OCI-LY1 (cell line): ENCODE measurements around the gene ELMO1.

Experiments used
- H2AFZ ChIP-seq: fragments of 200-600 bp; sonication (generic), shearing (Covaris generic); 2 replicates; pipeline ENCODE4 v1.6.0; 2014; ENCODE audit warnings: antibody characterized with exemption, mild to moderate bottlenecking, low read length
- H3F3A ChIP-seq: fragments of 200-600 bp; sonication (generic), shearing (Covaris generic); 2 replicates; pipeline ENCODE4 v1.6.0; 2014; ENCODE audit warnings: mild to moderate bottlenecking, antibody characterized with exemption, low read length, moderate library complexity; ENCODE audit not compliant: insufficient read depth
- H3K27ac ChIP-seq: fragments of 200-600 bp; sonication (generic); 2 replicates; pipeline ENCODE4 v1.5.1; 2014; ENCODE audit warnings: low read length, mixed run types, mild to moderate bottlenecking, low read depth; ENCODE audit not compliant: poor library complexity, severe bottlenecking
- H3K27me3 ChIP-seq: fragments of 200-600 bp; sonication (generic); 2 replicates; pipeline ENCODE4 v1.6.0; 2014; ENCODE audit warnings: antibody characterized with exemption, mild to moderate bottlenecking, low read length, moderate library complexity; ENCODE audit not compliant: insufficient read depth
- H3K36me3 ChIP-seq: fragments of 200-600 bp; sonication (generic); 2 replicates; pipeline ENCODE4 v1.6.1; 2014; ENCODE audit warnings: mild to moderate bottlenecking, antibody characterized with exemption, low read length, moderate library complexity, mixed read lengths; ENCODE audit not compliant: insufficient read depth
- H3K4me1 ChIP-seq: fragments of 200-600 bp; sonication (generic); 2 replicates; pipeline ENCODE4 v1.5.1; 2014; ENCODE audit warnings: mild to moderate bottlenecking, low read length, moderate library complexity; ENCODE audit not compliant: insufficient read depth, severe bottlenecking
- H3K4me2 ChIP-seq: fragments of 200-600 bp; sonication (generic), shearing (Covaris generic); 2 replicates; pipeline ENCODE4 v1.6.1; 2014; ENCODE audit warnings: low read length
- H3K4me3 ChIP-seq: fragments of 200-600 bp; sonication (generic); 2 replicates; pipeline ENCODE4 v1.5.1; 2014; ENCODE audit warnings: low read length, low read depth, mild to moderate bottlenecking, mixed read lengths; ENCODE audit not compliant: poor library complexity, severe bottlenecking
- H3K79me2 ChIP-seq: fragments of 200-600 bp; shearing (Covaris generic); 2 replicates; pipeline ENCODE4 v1.6.1; 2016; ENCODE audit warnings: mixed run types, low read length, mixed read lengths; ENCODE audit not compliant: insufficient read depth
- H3K9ac ChIP-seq: fragments of 200-600 bp; sonication (generic), shearing (Covaris generic); 2 replicates; pipeline ENCODE4 v1.6.1; 2014; ENCODE audit warnings: mild to moderate bottlenecking, low read length, mixed read lengths
- H3K9me2 ChIP-seq: fragments of 200-600 bp; sonication (generic), shearing (Covaris generic); 2 replicates; pipeline ENCODE4 v1.6.1; 2014; ENCODE audit warnings: low read depth, mild to moderate bottlenecking, low read length, mixed read lengths
- H3K9me3 ChIP-seq: fragments of 200-600 bp; shearing (Covaris generic); 2 replicates; pipeline ENCODE4 v1.6.1; 2014; ENCODE audit warnings: low read length, mixed read lengths
- H4K20me1 ChIP-seq: fragments of 200-600 bp; sonication (generic), shearing (Covaris generic); 2 replicates; pipeline ENCODE4 v1.6.0; 2016; ENCODE audit warnings: mild to moderate bottlenecking, low read length; ENCODE audit not compliant: insufficient read depth
- CTCF ChIP-seq: fragments of 200-600 bp; sonication (generic), shearing (Covaris generic); IDR thresholded peaks from 2 replicates; pipeline ENCODE4 v1.5.1; 2017; ENCODE audit warnings: mild to moderate bottlenecking, antibody characterized with exemption, low read length, moderate library complexity, mixed read lengths
- EZH2 ChIP-seq: fragments of 200-600 bp; sonication (generic), shearing (Covaris generic); IDR thresholded peaks from 2 replicates; pipeline ENCODE4 v1.8.0; 2017; ENCODE audit warnings: borderline replicate concordance, mixed run types, mild to moderate bottlenecking, antibody characterized with exemption, low read length, moderate library complexity, mixed read lengths

Gene ELMO1

GRCh38 chr7:37118004-37118403 lies 330.7 kb downstream of the ELMO1 start:
- H3K4me1 ChIP-seq = no peaks in the 10 kb centered on the region
- no peak overlapping the region for H3K9ac ChIP-seq
- H3K79me2 ChIP-seq = no peaks in the 10 kb centered on the region
- peaks cover 65% of the 10 kb centered on the region for H3K36me3 ChIP-seq
- no peak overlapping the region for H3K27ac ChIP-seq
- no peaks in the 10 kb centered on the region for H3K9me2 ChIP-seq
- H3K9me3 ChIP-seq = no peaks in the 10 kb centered on the region
- no peaks in the 10 kb centered on the region for H3K27me3 ChIP-seq
- H3K4me3 ChIP-seq = no peak overlapping the region
- no peaks in the 10 kb centered on the region for H4K20me1 ChIP-seq
- H3F3A ChIP-seq = no peaks in the 10 kb centered on the region
- H3K4me2 ChIP-seq = no peak overlapping the region
- TF ChIP-seq EZH2 = no peak
- no peak for TF ChIP-seq CTCF
- H2AFZ ChIP-seq = no peak overlapping the region

GRCh38 chr7:37117292-37117691 lies 331.4 kb downstream of the ELMO1 start:
- Histone ChIP-seq H2AFZ (no peak overlapping the region), H3K27ac (no peak overlapping the region), H3K79me2 (no peaks in the 10 kb centered on the region), H3K9ac (no peak overlapping the region), H3K4me3 (no peak overlapping the region), H3K4me1 (no peaks in the 10 kb centered on the region), H3K27me3 (no peaks in the 10 kb centered on the region), H3F3A (no peaks in the 10 kb centered on the region), H3K9me2 (no peaks in the 10 kb centered on the region), H3K4me2 (no peak overlapping the region), H4K20me1 (no peaks in the 10 kb centered on the region), H3K36me3 (peaks cover 72% of the 10 kb centered on the region), H3K9me3 (no peaks in the 10 kb centered on the region)
- TF ChIP-seq EZH2 (no peak), CTCF (no peak)

GRCh38 chr7:37116093-37116701 lies 332.5 kb downstream of the ELMO1 start:
- no peaks in the 10 kb centered on the region for H4K20me1 ChIP-seq
- H3K27me3 ChIP-seq = no peaks in the 10 kb centered on the region
- H3K9me2 ChIP-seq = no peaks in the 10 kb centered on the region
- no peak overlapping the region for H2AFZ ChIP-seq
- no peak for TF ChIP-seq EZH2
- TF ChIP-seq CTCF = no peak
- no peaks in the 10 kb centered on the region for H3K4me1 ChIP-seq
- no peak overlapping the region for H3K9ac ChIP-seq
- H3K36me3 ChIP-seq = peaks cover 83% of the 10 kb centered on the region
- no peaks in the 10 kb centered on the region for H3K79me2 ChIP-seq
- no peak overlapping the region for H3K4me3 ChIP-seq
- no peak overlapping the region for H3K4me2 ChIP-seq
- H3K9me3 ChIP-seq = no peaks in the 10 kb centered on the region
- no peak overlapping the region for H3K27ac ChIP-seq
- no peaks in the 10 kb centered on the region for H3F3A ChIP-seq
